Chondrocyte (in vitro differentiated cells): ENCODE measurements around the gene GFAP. TPM values are rescaled to one million over a fixed set of nuclear protein-coding genes. Genes with fewer than 3 reads are reported as not detected.
A peak's percentile ranks its signal among the peaks of the same experiment; 100 is the strongest.

Experiments
- DNase-seq: peaks from one replicate; pipeline ENCODE4 v3.0.0; 2021; ENCODE audit warnings: mixed read lengths, low spot score
- H3K27ac Mint-ChIP-seq: one replicate; pipeline ENCODE4 v1.8.0; 2021; ENCODE audit warnings: mild to moderate bottlenecking, moderate library complexity, mixed read lengths; ENCODE audit not compliant: unreplicated experiment
- H3K27me3 Mint-ChIP-seq: 2 replicates; pipeline ENCODE4 v1.8.0; 2021; ENCODE audit warnings: low read depth, mixed read lengths
- H3K36me3 Mint-ChIP-seq: 2 replicates; pipeline ENCODE4 v1.8.0; 2021; ENCODE audit warnings: low read depth, mixed read lengths
- H3K4me1 Mint-ChIP-seq: 2 replicates; pipeline ENCODE4 v1.8.0; 2021; ENCODE audit warnings: low read depth, mild to moderate bottlenecking, mixed read lengths
- H3K4me3 Mint-ChIP-seq: one replicate; pipeline ENCODE4 v1.8.0; 2021; ENCODE audit warnings: mild to moderate bottlenecking, moderate library complexity, mixed read lengths; ENCODE audit not compliant: unreplicated experiment
- H3K9me3 Mint-ChIP-seq: 2 replicates; pipeline ENCODE4 v1.8.0; 2021; ENCODE audit warnings: low read depth, mixed read lengths
- total RNA-seq: library from RNA; stranded (reverse); gene quantifications from 3 replicates; pipeline ENCODE4 v1.2.1, GENCODE V29; 2021
- TF ChIP-seq, protein P1 (sequence below): fragments of 200-600 bp; sonication (generic); IDR thresholded peaks from 2 replicates; pipeline ENCODE4 v1.5.0; 2021; ENCODE audit warnings: antibody characterized with exemption, mild to moderate bottlenecking, moderate library complexity

The GFAP gene
- total RNA-seq, 1 donor from 2014 or later = 0.55 TPM

DNA sequence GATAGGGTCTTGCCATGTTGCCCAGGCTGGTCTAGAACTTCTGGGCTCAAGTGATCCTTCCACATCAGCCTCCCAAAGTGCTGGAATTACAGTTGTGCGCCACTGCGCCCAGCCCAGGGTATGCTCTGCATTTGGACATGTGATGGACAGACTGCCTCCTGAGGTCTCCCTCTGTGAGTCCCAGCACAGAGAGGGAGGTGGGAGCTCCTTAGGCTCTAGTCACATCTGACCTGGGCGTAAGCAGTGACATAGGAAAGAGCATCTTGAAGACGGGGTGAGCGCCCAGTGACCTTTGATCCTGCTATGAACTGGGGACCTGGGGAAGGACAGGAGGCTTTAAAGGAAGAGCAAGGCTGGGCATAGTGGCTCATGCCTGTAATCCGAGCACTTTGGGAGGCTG, 2.2 kb upstream of the GFAP start:
- H3K27ac Mint-ChIP-seq = peak overlapping the region; percentile 86
- no peaks in the 10 kb centered on the region for H3K27me3 Mint-ChIP-seq
- peaks cover 33% of the 10 kb centered on the region for H3K4me1 Mint-ChIP-seq
- DNase-seq = peak; percentile 56
- no peaks in the 10 kb centered on the region for H3K9me3 Mint-ChIP-seq
- no peaks in the 10 kb centered on the region for H3K36me3 Mint-ChIP-seq
- H3K4me3 Mint-ChIP-seq = no peak overlapping the region
- TF ChIP-seq, protein P1, sequence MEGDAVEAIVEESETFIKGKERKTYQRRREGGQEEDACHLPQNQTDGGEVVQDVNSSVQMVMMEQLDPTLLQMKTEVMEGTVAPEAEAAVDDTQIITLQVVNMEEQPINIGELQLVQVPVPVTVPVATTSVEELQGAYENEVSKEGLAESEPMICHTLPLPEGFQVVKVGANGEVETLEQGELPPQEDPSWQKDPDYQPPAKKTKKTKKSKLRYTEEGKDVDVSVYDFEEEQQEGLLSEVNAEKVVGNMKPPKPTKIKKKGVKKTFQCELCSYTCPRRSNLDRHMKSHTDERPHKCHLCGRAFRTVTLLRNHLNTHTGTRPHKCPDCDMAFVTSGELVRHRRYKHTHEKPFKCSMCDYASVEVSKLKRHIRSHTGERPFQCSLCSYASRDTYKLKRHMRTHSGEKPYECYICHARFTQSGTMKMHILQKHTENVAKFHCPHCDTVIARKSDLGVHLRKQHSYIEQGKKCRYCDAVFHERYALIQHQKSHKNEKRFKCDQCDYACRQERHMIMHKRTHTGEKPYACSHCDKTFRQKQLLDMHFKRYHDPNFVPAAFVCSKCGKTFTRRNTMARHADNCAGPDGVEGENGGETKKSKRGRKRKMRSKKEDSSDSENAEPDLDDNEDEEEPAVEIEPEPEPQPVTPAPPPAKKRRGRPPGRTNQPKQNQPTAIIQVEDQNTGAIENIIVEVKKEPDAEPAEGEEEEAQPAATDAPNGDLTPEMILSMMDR = no peak

DNA sequence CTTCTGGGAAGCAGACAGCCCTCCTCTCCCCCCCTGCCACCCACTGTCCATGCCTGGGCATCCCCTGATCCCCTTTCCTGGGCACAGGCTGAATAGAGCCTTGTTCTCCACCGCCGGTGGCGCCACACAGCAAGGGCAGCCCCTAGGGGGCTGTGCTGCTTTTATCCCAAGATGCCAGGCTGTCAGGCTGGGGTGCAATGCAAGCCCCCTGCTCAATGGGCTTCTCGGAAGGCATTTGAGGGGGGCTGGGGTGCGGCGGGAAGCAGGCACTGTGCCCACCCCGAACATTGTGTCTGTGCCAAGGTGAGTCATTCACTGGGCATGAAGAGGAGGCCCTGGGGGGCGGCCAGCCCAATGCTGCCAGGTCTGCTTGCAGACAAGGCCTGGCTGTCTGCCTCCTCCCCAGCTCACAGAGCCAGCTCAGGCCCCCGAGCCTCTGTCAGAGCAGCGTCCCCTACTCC, 1.5 kb upstream of the GFAP start:
- H3K4me3 Mint-ChIP-seq = no peak overlapping the region
- H3K27ac Mint-ChIP-seq = peak overlapping the region; percentile 86
- H3K36me3 Mint-ChIP-seq = no peaks in the 10 kb centered on the region
- no peaks in the 10 kb centered on the region for H3K9me3 Mint-ChIP-seq
- TF ChIP-seq, protein P1 = peak; percentile 44
- no peaks in the 10 kb centered on the region for H3K27me3 Mint-ChIP-seq
- DNase-seq = peak; percentile 92
- peaks cover 33% of the 10 kb centered on the region for H3K4me1 Mint-ChIP-seq

DNA sequence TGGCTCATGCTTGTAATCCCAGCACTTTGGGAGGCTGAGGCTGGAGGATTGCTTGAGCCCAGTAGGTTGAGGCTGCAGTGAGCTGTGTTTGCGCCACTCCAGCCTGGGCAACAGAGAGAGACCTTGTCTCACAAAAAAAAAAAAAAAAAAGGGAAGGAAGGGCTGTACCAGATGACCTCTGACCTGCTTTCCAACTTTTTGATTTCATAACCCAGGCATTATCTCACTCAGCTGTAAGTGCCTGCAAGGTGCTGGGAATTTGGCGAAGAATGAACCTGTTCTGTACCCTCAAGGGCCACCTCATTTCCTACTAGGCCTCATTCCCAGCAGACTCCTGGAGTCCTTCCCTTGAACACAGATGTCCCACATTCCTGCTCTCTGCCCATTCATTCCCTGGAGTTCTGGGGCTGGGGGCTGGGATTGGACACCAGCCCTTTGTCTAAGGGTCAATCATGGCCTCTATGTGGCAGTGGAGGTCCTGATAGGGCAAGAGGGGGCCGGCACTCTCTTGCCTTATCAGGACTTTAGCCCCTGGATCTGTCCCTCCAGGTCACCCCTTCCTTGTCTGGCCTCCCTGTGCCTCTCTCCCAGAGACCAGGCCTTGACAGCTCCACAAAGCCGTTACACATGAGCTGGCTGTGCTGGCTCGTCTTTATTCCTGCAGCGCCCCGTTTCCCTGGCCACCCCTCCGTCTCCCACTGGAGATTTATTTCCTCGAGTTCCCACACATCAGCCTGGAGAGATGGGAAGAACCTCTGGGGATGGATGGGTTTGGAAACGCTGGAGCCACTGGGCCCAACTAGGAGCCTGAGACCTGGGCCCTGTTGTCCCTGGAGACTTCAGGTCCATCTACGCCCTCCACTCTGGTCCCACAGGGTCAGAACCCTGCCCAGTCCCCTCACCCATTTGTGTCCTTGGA, 821 bp upstream of the GFAP start:
- peaks cover 33% of the 10 kb centered on the region for H3K4me1 Mint-ChIP-seq
- H3K27ac Mint-ChIP-seq = peak overlapping the region; percentile 86
- no peaks in the 10 kb centered on the region for H3K36me3 Mint-ChIP-seq
- TF ChIP-seq, protein P1 = no peak
- H3K27me3 Mint-ChIP-seq = no peaks in the 10 kb centered on the region
- H3K9me3 Mint-ChIP-seq = no peaks in the 10 kb centered on the region
- no peak overlapping the region for H3K4me3 Mint-ChIP-seq
- DNase-seq = peak; percentile 50

DNA sequence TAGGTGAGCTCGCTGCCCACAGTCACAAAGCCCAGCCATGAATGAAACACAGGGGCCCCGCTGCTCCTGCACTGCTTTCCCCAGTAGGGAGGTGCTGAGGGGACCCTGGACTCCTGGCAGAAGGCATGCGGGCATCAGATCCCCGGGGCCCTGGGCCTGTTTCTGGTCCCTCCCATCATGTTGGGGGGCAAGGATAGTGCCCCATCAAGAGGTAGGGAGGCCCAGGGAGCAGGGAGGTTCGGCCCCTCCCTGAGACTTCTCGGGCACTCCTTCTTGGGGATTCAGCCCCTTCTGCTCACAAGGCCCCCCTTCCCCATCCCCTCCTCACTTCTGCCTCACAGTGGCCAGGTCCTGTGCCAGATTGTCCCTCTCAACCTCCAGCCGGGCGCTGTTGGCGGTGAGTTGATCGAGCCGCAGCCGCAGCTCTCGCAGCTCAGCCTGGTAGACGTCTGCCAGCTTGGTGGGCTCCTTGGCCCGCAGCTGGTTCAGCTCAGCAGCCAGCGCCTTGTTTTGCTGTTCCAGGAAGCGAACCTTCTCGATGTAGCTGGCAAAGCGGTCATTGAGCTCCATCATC, 515 bp downstream of the GFAP start:
- H3K36me3 Mint-ChIP-seq = no peaks in the 10 kb centered on the region
- peaks cover 39% of the 10 kb centered on the region for H3K4me1 Mint-ChIP-seq
- no peaks in the 10 kb centered on the region for H3K9me3 Mint-ChIP-seq
- H3K27ac Mint-ChIP-seq = no peak overlapping the region
- no peaks in the 10 kb centered on the region for H3K27me3 Mint-ChIP-seq
- TF ChIP-seq, protein P1 = no peak
- DNase-seq = peak; percentile 65
- no peak overlapping the region for H3K4me3 Mint-ChIP-seq

DNA sequence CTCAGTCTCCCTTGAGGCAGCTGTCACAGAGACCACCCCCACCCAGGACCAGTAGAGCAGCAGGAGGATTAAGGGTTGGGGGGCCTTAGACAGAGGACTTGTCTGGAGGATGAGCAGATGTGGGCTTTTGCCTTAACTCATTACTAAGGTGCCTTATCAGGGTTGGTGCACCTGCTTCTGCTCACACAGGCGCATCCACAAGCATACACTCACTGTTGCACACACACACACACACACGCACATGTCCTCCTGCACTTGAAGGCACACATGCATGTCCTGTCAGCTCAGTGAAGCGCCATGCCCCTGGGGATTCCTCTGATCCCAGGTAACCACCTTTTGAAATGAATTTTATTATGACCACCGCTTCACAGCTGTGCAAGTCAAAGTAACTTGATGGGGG, 1.2 kb downstream of the GFAP start:
- Mint-ChIP-seq H3K4me1 (peaks cover 45% of the 10 kb centered on the region), H3K36me3 (no peaks in the 10 kb centered on the region), H3K9me3 (no peaks in the 10 kb centered on the region), H3K4me3 (no peak overlapping the region), H3K27ac (no peak overlapping the region), H3K27me3 (no peaks in the 10 kb centered on the region)
- peak; percentile 33 for DNase-seq
- TF ChIP-seq, protein P1 = no peak
